Skeletal muscle satellite cell (primary cell): Measurements from ENCODE around the gene TFAP2D.

ENCODE experiments used
- H3K27me3 ChIP-seq: 2 replicates; pipeline ENCODE4 v1.7.0; 2013; ENCODE audit warnings: low read length; ENCODE audit not compliant: control insufficient read depth, insufficient read depth
- H3K36me3 ChIP-seq: 2 replicates; pipeline ENCODE4 v1.7.0; 2013; ENCODE audit warnings: mild to moderate bottlenecking, control low read depth, low read length; ENCODE audit not compliant: insufficient read depth
- H3K4me1 ChIP-seq: 2 replicates; pipeline ENCODE4 v1.7.0; 2013; ENCODE audit warnings: low read length; ENCODE audit not compliant: control insufficient read depth, insufficient read depth
- H3K4me2 ChIP-seq: 2 replicates; pipeline ENCODE4 v1.7.0; 2013; ENCODE audit warnings: mild to moderate bottlenecking, low read length
- H3K4me3 ChIP-seq: 2 replicates; pipeline ENCODE4 v1.7.0; 2013; ENCODE audit warnings: low read length
- H3K9ac ChIP-seq: 2 replicates; pipeline ENCODE4 v1.7.0; 2013; ENCODE audit warnings: mild to moderate bottlenecking, low read depth, low read length, moderate library complexity
- H3K9me3 ChIP-seq: replicated peaks from 2 replicates; pipeline ENCODE4 v1.7.0; 2013; ENCODE audit warnings: mild to moderate bottlenecking, control low read depth, low read length

Gene TFAP2D

DNA sequence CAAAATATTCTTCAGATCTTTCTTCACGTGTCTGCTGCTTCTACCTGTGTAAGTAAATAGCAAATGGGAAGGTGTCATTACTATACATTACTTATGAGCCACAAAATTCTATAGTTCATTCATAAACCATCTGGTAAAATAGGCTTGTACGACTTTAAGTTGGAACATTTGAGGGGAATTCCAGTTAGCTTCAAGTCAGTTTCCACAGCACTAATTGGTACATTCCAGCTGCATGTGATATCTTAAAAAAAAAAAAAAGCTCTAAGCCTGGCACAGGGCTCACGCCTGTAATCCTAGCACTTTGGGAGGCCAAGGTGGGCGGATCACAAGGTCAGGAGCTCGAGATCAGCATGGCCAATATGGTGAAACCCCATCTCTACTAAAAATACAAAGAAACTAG is 82.2 kb downstream of the TFAP2D start:
- Histone ChIP-seq H3K27me3 (no peaks in the 10 kb centered on the region), H3K9ac (no peak overlapping the region), H3K36me3 (no peaks in the 10 kb centered on the region), H3K4me1 (no peaks in the 10 kb centered on the region), H3K9me3 (no peaks in the 10 kb centered on the region), H3K4me3 (no peak overlapping the region), H3K4me2 (no peak overlapping the region)

DNA sequence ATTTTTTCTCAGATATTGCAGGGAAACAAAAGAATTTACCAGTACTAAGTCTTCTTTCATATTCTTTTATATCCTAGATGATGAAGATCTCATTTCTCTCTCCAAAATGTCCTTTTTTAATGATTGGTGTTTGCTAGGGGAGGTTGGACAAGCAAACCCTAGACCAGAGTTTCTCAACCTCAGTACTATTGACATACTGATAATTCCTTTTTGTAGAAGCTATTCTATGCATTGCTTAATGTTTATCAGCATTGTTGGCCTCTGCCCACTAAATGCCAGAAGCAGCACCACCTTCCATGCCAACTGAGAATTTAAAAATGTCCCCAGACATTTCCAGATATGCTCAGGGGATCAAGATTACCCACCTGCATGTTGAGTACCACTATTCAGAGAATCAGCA is 91.0 kb downstream of the TFAP2D start:
- Histone ChIP-seq H3K4me1 (no peaks in the 10 kb centered on the region), H3K4me2 (no peak overlapping the region), H3K9ac (no peak overlapping the region), H3K9me3 (no peaks in the 10 kb centered on the region), H3K27me3 (peaks cover 3% of the 10 kb centered on the region), H3K36me3 (no peaks in the 10 kb centered on the region), H3K4me3 (no peak overlapping the region)

- Histone ChIP-seq H3K4me3 (no peak overlapping the region), H3K9me3 (no peaks in the 10 kb centered on the region), H3K4me1 (no peaks in the 10 kb centered on the region), H3K9ac (no peak overlapping the region), H3K36me3 (no peaks in the 10 kb centered on the region), H3K27me3 (peaks cover 3% of the 10 kb centered on the region), H3K4me2 (no peak overlapping the region)
Measured at GRCh38 chr6:50807035-50807434, 93.7 kb downstream of the TFAP2D start.

DNA sequence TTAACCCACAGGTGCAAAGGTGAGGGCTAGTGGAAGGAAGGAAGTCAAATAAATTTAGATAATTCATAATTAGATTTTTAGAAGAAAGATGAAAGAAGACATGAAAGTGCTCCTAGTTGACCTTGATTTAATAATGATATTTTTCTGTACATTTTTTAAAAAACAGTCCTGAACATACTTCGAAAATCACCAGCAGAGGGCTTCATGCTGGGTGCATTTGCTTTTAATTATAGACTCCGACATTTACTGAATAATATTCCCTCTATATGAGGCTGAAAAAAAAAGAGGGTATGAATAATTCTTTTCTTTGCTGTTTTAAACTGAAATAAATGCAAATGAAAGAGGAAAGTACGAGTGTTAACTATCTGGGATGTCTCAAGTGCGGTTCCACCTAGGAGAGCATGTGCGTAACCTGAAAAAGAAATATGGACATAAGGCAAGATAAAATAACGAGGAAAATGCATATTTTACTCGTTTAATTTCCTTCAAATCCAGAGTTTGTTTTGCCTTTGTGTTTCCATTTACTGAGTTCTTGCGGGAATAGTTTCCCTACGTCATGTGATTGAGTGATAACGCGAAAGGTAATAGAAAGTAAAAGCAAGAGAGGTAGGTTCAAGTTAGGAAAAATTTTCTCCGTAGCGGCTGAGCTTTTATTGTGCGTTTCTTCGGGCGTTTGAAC is 102.2 kb downstream of the TFAP2D start:
- peak overlapping the region; percentile 73 for H3K4me3 ChIP-seq
- H3K4me2 ChIP-seq, result peak overlapping the region; percentile 91
- H3K9ac ChIP-seq, result peak overlapping the region; percentile 71

GRCh38 chr6:50816115-50816675 is 102.9 kb downstream of the TFAP2D start:
- H3K9ac ChIP-seq, result peak overlapping the region; percentile 71
- H3K9me3 ChIP-seq, result no peaks in the 10 kb centered on the region
- H3K4me3 ChIP-seq, result peak overlapping the region; percentile 73
- peak overlapping the region; percentile 91 for H3K4me2 ChIP-seq
- H3K36me3 ChIP-seq, result no peaks in the 10 kb centered on the region
- peaks cover 39% of the 10 kb centered on the region for H3K27me3 ChIP-seq
- H3K4me1 ChIP-seq, result peaks cover 2% of the 10 kb centered on the region

More for the DNA sequence above, 102.2 kb downstream of the TFAP2D start:
- H3K27me3 ChIP-seq, result peaks cover 33% of the 10 kb centered on the region
- H3K4me1 ChIP-seq, result peaks cover 2% of the 10 kb centered on the region
- no peaks in the 10 kb centered on the region for H3K36me3 ChIP-seq
- no peaks in the 10 kb centered on the region for H3K9me3 ChIP-seq

DNA sequence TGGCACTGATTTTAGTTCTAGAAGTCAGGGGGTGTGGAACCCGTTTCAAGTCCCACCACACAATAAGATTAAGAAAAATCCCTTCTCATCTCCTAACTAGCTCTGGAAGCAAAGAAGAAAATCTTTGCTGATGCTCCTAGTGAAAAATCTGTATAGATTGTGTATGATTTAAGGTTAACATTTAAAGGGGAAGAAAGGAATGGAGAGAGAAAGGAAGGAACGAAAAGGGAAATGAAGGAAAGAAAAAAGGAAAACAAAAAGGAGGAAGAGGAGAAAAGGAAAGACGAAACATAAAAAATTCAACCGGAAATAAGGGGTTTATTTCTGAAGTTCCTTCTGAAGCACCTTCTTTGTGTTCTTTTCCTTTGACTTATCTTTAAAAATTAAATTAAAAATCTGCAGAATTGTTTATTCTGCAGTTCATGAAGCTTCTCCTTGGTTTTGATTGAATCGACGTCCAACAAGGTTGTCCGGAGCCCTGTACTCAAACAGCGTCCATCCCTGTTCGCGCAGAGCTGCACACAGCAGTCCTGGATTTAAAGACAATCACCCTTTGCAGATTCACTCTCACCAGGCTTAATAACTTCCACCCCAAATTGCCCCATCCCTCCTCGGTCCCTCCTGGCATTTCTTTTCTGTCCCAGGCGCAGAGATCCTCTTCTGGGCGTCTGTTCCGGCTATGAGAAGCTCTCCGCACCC is 103.8 kb downstream of the TFAP2D start:
- Histone ChIP-seq H3K36me3 (no peaks in the 10 kb centered on the region), H3K4me2 (no peak overlapping the region), H3K4me1 (peaks cover 5% of the 10 kb centered on the region), H3K9me3 (no peaks in the 10 kb centered on the region), H3K9ac (no peak overlapping the region), H3K4me3 (no peak overlapping the region), H3K27me3 (peaks cover 44% of the 10 kb centered on the region)

GRCh38 chr6:50817646-50817950 is 104.3 kb downstream of the TFAP2D start:
- no peak overlapping the region for H3K4me2 ChIP-seq
- H3K4me1 ChIP-seq, result peaks cover 10% of the 10 kb centered on the region
- H3K27me3 ChIP-seq, result peaks cover 44% of the 10 kb centered on the region
- no peak overlapping the region for H3K9ac ChIP-seq
- no peaks in the 10 kb centered on the region for H3K36me3 ChIP-seq
- no peaks in the 10 kb centered on the region for H3K9me3 ChIP-seq
- no peak overlapping the region for H3K4me3 ChIP-seq

DNA sequence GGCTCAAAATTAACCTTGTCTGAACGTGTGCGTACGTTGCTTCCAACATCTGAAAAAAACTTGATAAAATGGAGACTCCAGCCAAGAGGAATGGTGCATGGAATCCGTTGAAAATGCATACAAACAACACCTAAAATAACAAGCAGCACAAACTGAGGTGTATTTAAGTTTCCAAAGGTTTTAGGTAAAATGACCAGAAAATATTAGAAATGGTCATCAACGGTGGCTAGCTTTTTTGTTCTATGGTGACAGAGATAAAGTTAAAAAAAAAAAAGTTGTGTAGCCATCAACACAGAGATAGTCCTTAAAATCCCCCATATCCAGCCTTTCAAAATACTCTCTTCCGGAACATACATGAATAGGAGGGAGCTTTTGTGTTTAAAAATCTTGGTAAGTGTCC is 104.7 kb downstream of the TFAP2D start:
- peaks cover 47% of the 10 kb centered on the region for H3K27me3 ChIP-seq
- H3K9ac ChIP-seq, result no peak overlapping the region
- H3K9me3 ChIP-seq, result no peaks in the 10 kb centered on the region
- H3K4me1 ChIP-seq, result peaks cover 10% of the 10 kb centered on the region
- no peak overlapping the region for H3K4me2 ChIP-seq
- no peaks in the 10 kb centered on the region for H3K36me3 ChIP-seq
- H3K4me3 ChIP-seq, result no peak overlapping the region

GRCh38 chr6:50818673-50819072 is 105.3 kb downstream of the TFAP2D start, which contains the start of gene TFAP2B:
Gene TFAP2B (plus strand): TSS chr6:50818871. CDS start chr6:50818892, 21 bp downstream.
- H3K27me3 ChIP-seq, result peaks cover 48% of the 10 kb centered on the region
- peak within 1 kb of the TSS; percentile 72 for H3K4me2 ChIP-seq
- peak within 1 kb of the TSS; percentile 58 for H3K9ac ChIP-seq
- peaks cover 10% of the 10 kb centered on the region for H3K4me1 ChIP-seq
- peak within 1 kb of the TSS; percentile 47 for H3K4me3 ChIP-seq
- H3K9me3 ChIP-seq, result no peaks in the 10 kb centered on the region
- H3K36me3 ChIP-seq, result no peaks in the 10 kb centered on the region

GRCh38 chr6:50819466-50819903 is 106.2 kb downstream of the TFAP2D start:
- Histone ChIP-seq H3K27me3 (peaks cover 48% of the 10 kb centered on the region), H3K4me1 (peaks cover 10% of the 10 kb centered on the region), H3K36me3 (no peaks in the 10 kb centered on the region), H3K9ac (peak overlapping the region; percentile 58), H3K4me2 (peak overlapping the region; percentile 72), H3K4me3 (peak overlapping the region; percentile 47), H3K9me3 (no peaks in the 10 kb centered on the region)

GRCh38 chr6:50819904-50820868 is 106.9 kb downstream of the TFAP2D start:
- no peaks in the 10 kb centered on the region for H3K9me3 ChIP-seq
- H3K4me1 ChIP-seq, result peaks cover 10% of the 10 kb centered on the region
- peak overlapping the region; percentile 47 for H3K4me3 ChIP-seq
- H3K27me3 ChIP-seq, result peaks cover 48% of the 10 kb centered on the region
- peak overlapping the region; percentile 58 for H3K9ac ChIP-seq
- no peaks in the 10 kb centered on the region for H3K36me3 ChIP-seq
- H3K4me2 ChIP-seq, result peak overlapping the region; percentile 72
